Hepatocyte (in vitro differentiated cells): ENCODE data around the gene ZMYM1.
"Not testable (repeated sequence)": the region's sequence is repeated elsewhere in the genome, so short reads cannot be mapped to it uniquely, and the experiment has no call there.

Experiments
- EZH2 ChIP-seq: fragments of 200-600 bp; sonication (generic); IDR thresholded peaks from 2 replicates; pipeline ENCODE4 v1.6.1; 2016; ENCODE audit warnings: antibody characterized with exemption, mild to moderate bottlenecking, borderline replicate concordance
- TF ChIP-seq, protein P1 (sequence below): fragments of 200-600 bp; sonication (generic); IDR thresholded peaks from 2 replicates; pipeline ENCODE4 v1.5.1; 2016; ENCODE audit warnings: antibody characterized with exemption, mild to moderate bottlenecking; ENCODE audit not compliant: poor library complexity

- not testable (repeated sequence) for TF ChIP-seq EZH2
- TF ChIP-seq, protein P1, sequence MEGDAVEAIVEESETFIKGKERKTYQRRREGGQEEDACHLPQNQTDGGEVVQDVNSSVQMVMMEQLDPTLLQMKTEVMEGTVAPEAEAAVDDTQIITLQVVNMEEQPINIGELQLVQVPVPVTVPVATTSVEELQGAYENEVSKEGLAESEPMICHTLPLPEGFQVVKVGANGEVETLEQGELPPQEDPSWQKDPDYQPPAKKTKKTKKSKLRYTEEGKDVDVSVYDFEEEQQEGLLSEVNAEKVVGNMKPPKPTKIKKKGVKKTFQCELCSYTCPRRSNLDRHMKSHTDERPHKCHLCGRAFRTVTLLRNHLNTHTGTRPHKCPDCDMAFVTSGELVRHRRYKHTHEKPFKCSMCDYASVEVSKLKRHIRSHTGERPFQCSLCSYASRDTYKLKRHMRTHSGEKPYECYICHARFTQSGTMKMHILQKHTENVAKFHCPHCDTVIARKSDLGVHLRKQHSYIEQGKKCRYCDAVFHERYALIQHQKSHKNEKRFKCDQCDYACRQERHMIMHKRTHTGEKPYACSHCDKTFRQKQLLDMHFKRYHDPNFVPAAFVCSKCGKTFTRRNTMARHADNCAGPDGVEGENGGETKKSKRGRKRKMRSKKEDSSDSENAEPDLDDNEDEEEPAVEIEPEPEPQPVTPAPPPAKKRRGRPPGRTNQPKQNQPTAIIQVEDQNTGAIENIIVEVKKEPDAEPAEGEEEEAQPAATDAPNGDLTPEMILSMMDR, result not testable (repeated sequence)
Measured at GRCh38 chr1:35145892-35146549, 66.8 kb downstream of the ZMYM1 start.
